Right atrium auricular region (tissue), 2 donors: Measurements from ENCODE around the gene UBXN10. TPM values are rescaled to one million over a fixed set of nuclear protein-coding genes. Genes with fewer than 3 reads are reported as not detected.

Experiments
- DNase-seq: peaks from one replicate; pipeline ENCODE4 v3.0.0-alpha.2; 2019; ENCODE audit warnings: low spot score
- H3K27ac ChIP-seq, 2 donors: fragments of 200-600 bp; sonication (generic); 1 replicate in 1 of 2; 2 replicates in 1 of 2; pipeline ENCODE4 v1.5.1; 2016 to 2019
- H3K27me3 ChIP-seq, 2 donors: fragments of 200-600 bp; sonication (generic); one replicate each; pipeline versions ENCODE4 v1.5.1 to v1.6.0; 2017 to 2019
- H3K36me3 ChIP-seq: fragments of 200-600 bp; sonication (generic); one replicate; pipeline ENCODE4 v1.5.1; 2016
- H3K4me1 ChIP-seq, 2 donors: fragments of 200-600 bp; sonication (generic); one replicate each; pipeline versions ENCODE4 v1.5.1 to v1.6.0; 2017 to 2019
- H3K4me3 ChIP-seq, 2 donors: fragments of 200-600 bp; sonication (generic); 1 replicate in 1 of 2; 2 replicates in 1 of 2; pipeline ENCODE4 v1.5.1; 2017 to 2019; ENCODE audit warnings: mild to moderate bottlenecking in 1 of 2, moderate library complexity in 1 of 2
- H3K9me3 ChIP-seq, 2 donors: fragments of 200-600 bp; sonication (generic); one replicate each; pipeline ENCODE4 v1.5.1; 2019
- total RNA-seq, 2 donors: library from RNA; depleted of rRNA; stranded (reverse); fragments of >200 nt; gene quantifications; one replicate each; pipeline ENCODE4 v1.1.0, GENCODE V29; 2016
- TF ChIP-seq, protein P1 (sequence below), 2 donors: fragments of 200-600 bp; sonication (generic); IDR thresholded peaks; one replicate each; pipeline ENCODE4 v1.5.1; 2019; ENCODE audit warnings: antibody characterized with exemption in 2 of 2

The UBXN10 gene
- total RNA-seq, 2 donors from 2014 or later = 2.7 to 7.3 TPM

DNA sequence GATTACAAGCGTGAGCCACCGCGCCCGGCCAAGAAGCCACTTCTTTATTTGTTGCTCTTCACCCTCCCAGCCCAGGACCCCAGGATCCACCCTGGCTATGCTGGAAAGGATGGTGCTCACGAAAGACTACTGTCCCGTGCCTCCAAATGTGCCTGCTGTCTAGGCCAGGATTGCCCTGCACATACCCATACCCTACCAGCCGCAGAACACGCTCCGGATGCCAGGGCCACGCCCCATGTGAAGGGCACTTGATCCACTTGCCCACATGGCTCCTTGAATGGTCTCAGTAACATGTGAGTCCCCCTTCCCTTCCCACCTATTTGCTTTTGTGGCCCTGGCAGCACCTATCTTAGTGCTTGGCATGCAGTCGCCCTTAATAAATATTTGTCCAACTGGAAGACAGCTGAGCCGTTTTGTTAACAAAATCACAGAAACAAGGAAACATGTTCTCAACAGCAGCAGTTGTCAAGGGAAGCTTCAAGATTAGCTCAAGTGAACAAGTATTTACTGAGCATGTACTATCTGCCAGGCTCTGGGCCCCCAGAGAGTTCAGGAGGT lies 13.8 kb upstream of the UBXN10 start:
- no peak overlapping the region for H3K4me3 ChIP-seq
- no peaks in the 10 kb centered on the region for H3K27me3 ChIP-seq
- TF ChIP-seq, protein P1, sequence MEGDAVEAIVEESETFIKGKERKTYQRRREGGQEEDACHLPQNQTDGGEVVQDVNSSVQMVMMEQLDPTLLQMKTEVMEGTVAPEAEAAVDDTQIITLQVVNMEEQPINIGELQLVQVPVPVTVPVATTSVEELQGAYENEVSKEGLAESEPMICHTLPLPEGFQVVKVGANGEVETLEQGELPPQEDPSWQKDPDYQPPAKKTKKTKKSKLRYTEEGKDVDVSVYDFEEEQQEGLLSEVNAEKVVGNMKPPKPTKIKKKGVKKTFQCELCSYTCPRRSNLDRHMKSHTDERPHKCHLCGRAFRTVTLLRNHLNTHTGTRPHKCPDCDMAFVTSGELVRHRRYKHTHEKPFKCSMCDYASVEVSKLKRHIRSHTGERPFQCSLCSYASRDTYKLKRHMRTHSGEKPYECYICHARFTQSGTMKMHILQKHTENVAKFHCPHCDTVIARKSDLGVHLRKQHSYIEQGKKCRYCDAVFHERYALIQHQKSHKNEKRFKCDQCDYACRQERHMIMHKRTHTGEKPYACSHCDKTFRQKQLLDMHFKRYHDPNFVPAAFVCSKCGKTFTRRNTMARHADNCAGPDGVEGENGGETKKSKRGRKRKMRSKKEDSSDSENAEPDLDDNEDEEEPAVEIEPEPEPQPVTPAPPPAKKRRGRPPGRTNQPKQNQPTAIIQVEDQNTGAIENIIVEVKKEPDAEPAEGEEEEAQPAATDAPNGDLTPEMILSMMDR (IDR thresholded peaks at IDR 0.05) = no peak
- no peak overlapping the region for H3K27ac ChIP-seq
- no peaks in the 10 kb centered on the region for H3K4me1 ChIP-seq
- H3K36me3 ChIP-seq = no peaks in the 10 kb centered on the region
- DNase-seq = no peak
- H3K9me3 ChIP-seq = no peaks in the 10 kb centered on the region

DNA sequence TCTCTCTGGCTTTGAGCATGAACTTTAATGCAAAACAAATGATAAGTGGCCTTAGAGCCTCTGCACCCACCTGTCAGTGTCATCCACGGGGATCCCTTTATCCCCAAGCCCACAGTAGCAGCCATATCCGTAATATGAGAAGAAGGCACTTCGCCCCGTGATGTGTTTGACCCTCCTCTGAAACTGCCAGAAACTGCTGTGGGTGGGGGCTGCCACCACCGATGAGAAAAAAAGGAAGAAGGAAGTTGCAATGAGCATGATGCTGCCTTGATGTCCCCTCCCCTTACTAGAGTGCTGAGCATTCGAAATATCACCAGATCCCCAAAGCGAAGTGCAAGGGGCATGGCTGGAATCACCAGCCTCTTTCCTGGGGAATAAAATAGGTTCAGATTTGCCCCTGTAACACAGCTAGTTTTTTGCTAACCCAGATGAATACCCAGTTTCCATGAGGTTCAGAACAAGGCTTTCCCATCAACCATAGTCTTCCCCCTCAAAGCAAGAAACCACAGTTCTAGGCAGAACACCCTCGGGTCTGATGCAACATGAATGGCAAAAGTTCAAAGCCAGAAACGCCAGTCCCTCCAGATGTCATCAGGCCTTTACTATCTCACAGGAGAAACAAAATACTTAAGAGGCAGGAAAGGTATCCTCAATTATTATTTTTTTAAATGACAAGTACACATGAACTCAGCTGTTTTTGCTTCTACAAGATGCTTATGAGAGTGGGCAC lies 10.8 kb upstream of the UBXN10 start:
- no peak overlapping the region for H3K27ac ChIP-seq
- no peak for DNase-seq
- H3K4me1 ChIP-seq = no peaks in the 10 kb centered on the region
- H3K4me3 ChIP-seq = no peak overlapping the region
- TF ChIP-seq, protein P1 (IDR thresholded peaks at IDR 0.05) = no peak
- H3K36me3 ChIP-seq = no peaks in the 10 kb centered on the region
- H3K27me3 ChIP-seq = no peaks in the 10 kb centered on the region
- H3K9me3 ChIP-seq = no peaks in the 10 kb centered on the region

DNA sequence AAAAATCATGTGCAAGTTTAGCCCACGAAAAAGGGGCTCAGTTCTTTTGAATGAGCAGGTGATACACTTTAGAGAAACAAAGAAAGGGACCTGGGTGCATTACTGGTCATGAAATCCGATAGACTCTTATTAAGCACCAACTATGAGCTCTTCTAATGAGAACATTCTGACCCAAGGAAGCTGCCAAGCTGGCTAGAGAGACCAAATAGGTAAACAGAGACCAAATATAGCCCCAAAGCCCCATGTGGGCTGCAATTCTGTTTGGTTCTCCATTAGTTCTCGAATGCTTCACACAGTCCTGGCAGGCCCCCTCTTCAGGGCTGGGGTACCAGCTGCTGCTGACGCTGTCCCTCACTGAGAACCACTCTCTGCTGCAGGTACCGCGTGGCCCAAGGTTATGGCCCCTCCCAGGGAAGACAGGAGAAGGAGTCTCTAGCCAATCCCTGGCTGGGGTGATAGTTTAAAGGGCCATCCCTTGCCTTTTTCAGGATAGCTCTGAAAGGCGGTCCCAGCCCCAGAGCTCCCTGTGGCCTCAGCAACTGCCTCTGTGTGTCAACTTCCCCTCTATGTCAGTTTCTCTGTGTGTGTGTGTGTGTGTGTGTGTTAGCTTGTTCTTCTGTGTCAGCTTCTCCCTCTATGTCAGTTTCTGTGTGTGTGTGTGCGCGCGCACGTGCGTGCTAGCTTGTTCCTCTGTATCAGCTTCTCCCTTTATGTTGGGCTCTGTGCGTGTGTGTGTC lies 7.1 kb upstream of the UBXN10 start:
- no peaks in the 10 kb centered on the region for H3K9me3 ChIP-seq
- H3K27me3 ChIP-seq = no peaks in the 10 kb centered on the region
- TF ChIP-seq, protein P1 (IDR thresholded peaks at IDR 0.05) = no peak
- H3K4me1 ChIP-seq = no peaks in the 10 kb centered on the region
- H3K27ac ChIP-seq = no peak overlapping the region
- DNase-seq = no peak
- no peaks in the 10 kb centered on the region for H3K36me3 ChIP-seq
- H3K4me3 ChIP-seq = no peak overlapping the region

DNA sequence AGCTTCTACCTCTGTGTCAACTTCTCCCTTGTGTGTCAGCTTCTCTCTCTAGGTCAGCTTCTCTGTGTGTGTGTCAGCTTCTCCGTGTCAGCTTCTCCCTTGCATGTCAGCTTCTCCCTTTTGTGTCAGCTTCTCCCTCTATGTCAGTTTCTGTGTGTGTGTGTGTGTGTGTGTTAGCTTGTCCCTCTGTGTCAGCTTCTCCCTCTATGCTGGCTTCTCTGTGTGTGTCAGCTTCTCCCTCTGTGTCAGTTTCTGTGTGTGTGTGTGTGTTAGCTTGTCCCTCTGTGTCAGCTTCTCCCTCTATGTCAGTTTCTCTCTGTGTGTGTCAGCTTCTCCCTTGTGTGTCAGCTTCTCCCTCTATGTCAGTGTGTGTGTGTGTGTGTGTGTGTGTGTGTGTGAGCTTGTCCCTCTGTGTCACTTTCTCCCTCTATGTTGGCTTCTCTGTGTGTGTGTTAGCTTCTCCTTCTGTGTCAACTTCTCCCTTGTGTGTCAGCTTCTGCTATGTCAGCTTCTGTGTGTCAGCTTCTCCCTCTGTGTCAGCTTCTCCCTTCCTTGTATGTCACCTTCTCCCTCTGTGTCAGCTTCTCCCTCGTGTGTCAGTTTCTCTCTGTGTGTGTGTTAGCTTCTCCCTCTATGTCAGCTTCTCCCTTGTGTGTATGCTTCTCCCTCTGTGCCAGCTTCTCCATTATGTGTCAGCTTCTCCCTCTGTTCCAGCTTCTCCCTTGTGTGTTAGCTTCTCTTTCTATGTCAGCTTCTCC lies 6.3 kb upstream of the UBXN10 start:
- Histone ChIP-seq H3K9me3 (no peaks in the 10 kb centered on the region), H3K4me1 (no peaks in the 10 kb centered on the region), H3K27ac (no peak overlapping the region), H3K27me3 (no peaks in the 10 kb centered on the region), H3K4me3 (no peak overlapping the region), H3K36me3 (no peaks in the 10 kb centered on the region)
- DNase-seq = no peak
- TF ChIP-seq, protein P1 (IDR thresholded peaks at IDR 0.05) = no peak

DNA sequence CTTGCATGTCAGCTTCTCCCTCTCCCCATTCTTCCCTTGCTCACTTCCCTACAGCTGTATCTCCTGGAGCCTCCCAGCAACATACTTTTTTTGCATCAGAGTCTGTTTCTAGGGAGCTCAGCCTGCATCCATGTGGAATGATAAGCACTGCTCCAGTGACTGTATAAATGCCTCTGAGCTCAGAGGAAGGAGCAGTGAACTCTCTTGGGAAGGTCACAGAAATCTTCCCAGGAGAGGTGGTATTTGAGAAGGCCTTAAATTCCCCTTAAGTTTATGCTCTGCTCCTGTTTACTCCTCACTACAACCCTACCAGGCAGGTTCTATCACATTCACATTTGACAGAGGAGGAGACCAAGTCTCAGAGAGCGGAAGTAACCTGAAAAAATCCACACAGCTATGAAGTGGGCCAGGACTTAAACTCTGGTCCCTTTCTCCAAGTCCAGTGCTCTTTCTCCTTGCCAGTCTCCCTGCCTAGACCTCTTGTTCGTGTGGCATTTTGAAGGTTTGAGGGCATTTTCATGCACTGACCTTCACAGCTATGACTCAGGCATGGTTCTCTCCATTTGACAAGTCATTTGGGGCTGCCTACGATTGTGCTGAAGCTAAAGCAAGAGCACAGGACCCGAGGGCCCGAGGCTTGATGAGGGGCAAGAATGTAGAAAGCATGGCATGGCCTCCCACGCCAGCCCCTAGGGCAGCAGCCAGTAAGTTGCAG lies 5.6 kb upstream of the UBXN10 start:
- H3K27me3 ChIP-seq = no peaks in the 10 kb centered on the region
- TF ChIP-seq, protein P1 (IDR thresholded peaks at IDR 0.05) = no peak
- H3K4me3 ChIP-seq = no peak overlapping the region
- no peak overlapping the region for H3K27ac ChIP-seq
- no peaks in the 10 kb centered on the region for H3K36me3 ChIP-seq
- H3K9me3 ChIP-seq = no peaks in the 10 kb centered on the region
- peaks cover 0 to 1% of the 10 kb centered on the region in 2 donors for H3K4me1 ChIP-seq
- DNase-seq = no peak
